Spleen (tissue), 7 donors: ENCODE data around the gene MED26.

Experiments
- CTCF ChIP-seq, 11 experiments: fragments of 200-600 bp in 7 of 11; fragments of 450-650 bp in 4 of 11; sonication (generic) in 4 of 11; IDR thresholded peaks in 8 of 11; conservative IDR thresholded peaks in 3 of 11; 1 replicate in 7 of 11; 2 replicates in 4 of 11; pipeline versions ENCODE4 v1.4.0 to v1.8.0; 2016 to 2021; ENCODE audit warnings: antibody characterized with exemption in 11 of 11, inconsistent platforms in 4 of 11, mild to moderate bottlenecking in 1 of 11
- POLR2A ChIP-seq, 3 donors: fragments of 450-650 bp; IDR thresholded peaks; one replicate each; pipeline ENCODE4 v1.5.1; 2017; ENCODE audit warnings: antibody characterized with exemption in 3 of 3, mild to moderate bottlenecking in 1 of 3
- POLR2AphosphoS5 ChIP-seq, 3 donors: sonication (generic); formaldehyde crosslinking; IDR thresholded peaks; one replicate each; pipeline ENCODE4 v1.5.1; 2017; ENCODE audit warnings: antibody characterized with exemption in 3 of 3
- donor health status: DM: no; HTN: no; CAD: no; lungs with moderate emphysema.
- donor health status: DM: no; HTN: no; CAD: no.
- donor health status: DM: no; HTN: no; CAD: no.

- TF ChIP-seq POLR2A (IDR thresholded peaks at IDR 0.05) (no peak), CTCF (IDR thresholded peaks at IDR 0.05 in 8 of 11, conservative IDR thresholded peaks at IDR 0.05 in 3 of 11) (no peak), POLR2AphosphoS5 (IDR thresholded peaks at IDR 0.05) (no peak)
These were observed 27.7 kb upstream of the MED26 start for GRCh38 chr19:16655727-16656126.
